GM23248 (cell line): ENCODE measurements around the gene PTPRT.

Experiments
- EZH2 ChIP-seq: fragments of 200-600 bp; sonication (generic); IDR thresholded peaks from 2 replicates; pipeline ENCODE4 v1.6.1; 2018; ENCODE audit warnings: antibody characterized with exemption, mild to moderate bottlenecking; ENCODE audit not compliant: insufficient read depth, poor library complexity, severe bottlenecking
- EZH2phosphoT487 ChIP-seq: fragments of 200-600 bp; sonication (generic); IDR thresholded peaks from 2 replicates; pipeline ENCODE4 v1.6.1; 2018; ENCODE audit warnings: antibody characterized with exemption, moderate library complexity, mild to moderate bottlenecking, low read depth; ENCODE audit not compliant: insufficient read depth

DNA sequence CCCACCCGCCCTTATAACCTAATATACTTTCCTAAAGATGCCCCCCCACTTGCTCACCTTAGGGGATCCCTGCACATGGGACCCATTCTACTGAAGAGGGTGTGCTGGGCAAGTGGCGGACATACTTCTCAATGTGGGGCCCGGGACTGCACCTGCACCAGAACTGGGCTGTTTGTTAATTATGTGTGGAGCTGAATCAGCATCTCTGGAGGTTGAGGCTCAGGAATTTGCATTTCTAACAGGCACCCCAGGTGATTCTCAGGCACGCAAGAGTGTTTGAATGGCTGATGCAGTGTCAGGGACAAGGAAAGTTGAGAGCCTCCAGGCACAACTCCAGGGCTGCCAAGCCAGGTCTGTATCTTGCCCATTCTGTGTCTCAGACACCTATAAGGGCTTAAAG lies 8.9 kb upstream of the PTPRT start:
- TF ChIP-seq EZH2phosphoT487 (no peak), EZH2 (no peak)
